K562 (cell line): ENCODE results near the gene GTF2A2. TPM values are rescaled to one million over a fixed set of nuclear protein-coding genes. Genes with fewer than 3 reads are reported as not detected.

ENCODE experiments used
- ATF2 ChIP-seq: sonication (generic); formaldehyde crosslinking; IDR thresholded peaks from 2 replicates; pipeline ENCODE4 v1.8.1; 2022; ENCODE audit warnings: missing genetic modification reagents
- CEBPZ ChIP-seq: fragments of 150-350 bp; IDR thresholded peaks from 2 replicates; pipeline ENCODE4 v1.6.1; 2014; ENCODE audit warnings: low read depth, mild to moderate bottlenecking, low read length, borderline replicate concordance
- CHD4 ChIP-seq: fragments of 200-600 bp; sonication (generic); IDR thresholded peaks from 3 replicates; pipeline ENCODE4 v1.6.1; 2012; ENCODE audit warnings: low read depth, mild to moderate bottlenecking, mixed read lengths, low read length, inconsistent platforms; ENCODE audit not compliant: insufficient read depth, insufficient replicate concordance, poor library complexity, severe bottlenecking
- ELF2 ChIP-seq: fragments of 250-450 bp; sonication (Bioruptor Pico); IDR thresholded peaks from 2 replicates; pipeline ENCODE4 v1.5.0; 2021; ENCODE audit warnings: mild to moderate bottlenecking
- FOXO4 ChIP-seq: fragments of 450-650 bp; formaldehyde crosslinking; IDR thresholded peaks from 2 replicates; pipeline ENCODE4 v1.4.0; 2020; ENCODE audit warnings: mild to moderate bottlenecking, moderate library complexity
- HBP1 ChIP-seq: fragments of 450-650 bp; formaldehyde crosslinking; IDR thresholded peaks from 2 replicates; pipeline ENCODE4 v1.4.0; 2022; ENCODE audit warnings: missing genetic modification characterization
- IRF1 ChIP-seq: sonication (generic); formaldehyde crosslinking; IDR thresholded peaks from 2 replicates; pipeline ENCODE4 v1.8.0; 2022; ENCODE audit warnings: missing genetic modification reagents, mild to moderate bottlenecking, borderline replicate concordance
- SNIP1 ChIP-seq: fragments of 450-650 bp; IDR thresholded peaks from 2 replicates; pipeline ENCODE4 v1.7.1; 2017; ENCODE audit warnings: low read depth, mild to moderate bottlenecking
- THAP12 ChIP-seq: fragments of 250-450 bp; sonication (Bioruptor Pico); IDR thresholded peaks from 2 replicates; pipeline ENCODE4 v1.9.0; 2021; ENCODE audit warnings: mild to moderate bottlenecking, inconsistent platforms
- ZFP36 ChIP-seq: fragments of 150-350 bp; IDR thresholded peaks from 2 replicates; pipeline ENCODE4 v1.6.1; 2018; ENCODE audit warnings: low read length, low read depth; ENCODE audit not compliant: partially characterized antibody
- ZNF76 ChIP-seq: fragments of 250-450 bp; sonication (Bioruptor Pico); IDR thresholded peaks from 2 replicates; pipeline ENCODE4 v1.4.0; 2020; ENCODE audit warnings: mild to moderate bottlenecking, moderate library complexity, borderline replicate concordance
- polyA plus RNA-seq, 8 experiments: library from polyadenylated mRNA; depleted of rRNA in 4 of 8; stranded (reverse) in 5 of 8; unstranded in 3 of 8; fragments of >200 nt; fragmentation: Nextera tagmentation in 2 of 8; fragmentation: Illumina TruSeq in 1 of 8; extraction: Ambion mirVana in 2 of 8; extraction: Trizol in 1 of 8; gene quantifications; 2 replicates each; pipeline versions ENCODE4 v1.2.1 to v1.2.3, GENCODE V29; 2011 to 2014; ENCODE audit warnings: inconsistent platforms in 1 of 8, missing spikeins in 1 of 8
- total RNA-seq, 7 experiments: library from RNA; depleted of rRNA in 6 of 7; stranded (reverse); fragments of >200 nt in 6 of 7; fragmentation: Illumina TruSeq in 2 of 7; extraction: Trizol in 2 of 7; gene quantifications; 2 replicates each; pipeline versions ENCODE4 v1.2.1 to v1.2.3, GENCODE V29; 2011 to 2021; ENCODE audit warnings: low replicate concordance in 1 of 7

The GTF2A2 gene
- total and polyA plus RNA-seq, 9 of the 15 experiments (the other 6 are each of a cell fraction or from before 2014, with no cell fraction given): 128 to 656 (median 172) TPM

- TF ChIP-seq ELF2 (CRISPR knock-in tag) (no peak), SNIP1 (no peak), CEBPZ (no peak), THAP12 (CRISPR knock-in tag) (peak; percentile 84; the same call in 1 of the 2 replicates), HBP1 (CRISPR knock-in tag) (no peak), ATF2 (no peak), ZFP36 (no peak), FOXO4 (CRISPR knock-in tag) (no peak), ZNF76 (CRISPR knock-in tag) (0 out of 2 replicates have a peak, but pooled peaks have one; percentile 32), CHD4 (no peak), IRF1 (no peak)
Measured at GRCh38 chr15:59656897-59657634, at the start of gene GTF2A2 (continued).
